HepG2 (cell line): ENCODE data around the gene TNFSF13. TPM values are rescaled to one million over a fixed set of nuclear protein-coding genes. Genes with fewer than 3 reads are reported as not detected.

Source experiments
- HCFC1 ChIP-seq: fragments of 150-350 bp; IDR thresholded peaks from 2 replicates; pipeline ENCODE4 v1.6.1; 2014; ENCODE audit warnings: low read depth, low read length
- HNF4A ChIP-seq: sonication (generic); formaldehyde crosslinking; IDR thresholded peaks from 2 replicates; pipeline ENCODE4 v1.4.0; 2020; ENCODE audit warnings: missing genetic modification reagents
- IKZF4 ChIP-seq: sonication (generic); formaldehyde crosslinking; IDR thresholded peaks from 2 replicates; pipeline ENCODE4 v1.5.1; 2020; ENCODE audit warnings: borderline replicate concordance, mild to moderate bottlenecking, low read depth, missing genetic modification reagents; ENCODE audit errors: not compliant biosample characterization
- JDP2 ChIP-seq: sonication (generic); formaldehyde crosslinking; IDR thresholded peaks from 2 replicates; pipeline ENCODE4 v1.8.1; 2022; ENCODE audit warnings: missing genetic modification reagents, borderline replicate concordance
- KMT2A ChIP-seq: sonication (generic); formaldehyde crosslinking; IDR thresholded peaks from 2 replicates; pipeline ENCODE4 v1.4.0; 2020; ENCODE audit warnings: missing genetic modification reagents
- NRL ChIP-seq: sonication (generic); formaldehyde crosslinking; IDR thresholded peaks from 2 replicates; pipeline ENCODE4 v1.5.0; 2020; ENCODE audit warnings: missing genetic modification reagents, mild to moderate bottlenecking, moderate library complexity, borderline replicate concordance
- PHF20 ChIP-seq: sonication (generic); formaldehyde crosslinking; IDR thresholded peaks from 2 replicates; pipeline ENCODE4 v1.5.0; 2020; ENCODE audit warnings: mild to moderate bottlenecking, missing genetic modification reagents
- RXRA ChIP-seq: sonication (generic); formaldehyde crosslinking; IDR thresholded peaks from 2 replicates; pipeline ENCODE4 v1.5.1; 2020; ENCODE audit warnings: missing genetic modification reagents
- SCMH1 ChIP-seq: sonication (generic); formaldehyde crosslinking; IDR thresholded peaks from 2 replicates; pipeline ENCODE4 v1.9.0; 2021; ENCODE audit warnings: missing genetic modification reagents, mild to moderate bottlenecking, borderline replicate concordance
- SMYD3 ChIP-seq: sonication (generic); formaldehyde crosslinking; IDR thresholded peaks from 2 replicates; pipeline ENCODE4 v1.8.1; 2023; ENCODE audit warnings: mild to moderate bottlenecking, missing genetic modification reagents
- ZNF556 ChIP-seq: sonication (generic); formaldehyde crosslinking; IDR thresholded peaks from 2 replicates; pipeline ENCODE4 v1.4.0; 2020; ENCODE audit warnings: mild to moderate bottlenecking, missing genetic modification reagents, borderline replicate concordance
- ZNF558 ChIP-seq: sonication (generic); formaldehyde crosslinking; IDR thresholded peaks from 2 replicates; pipeline ENCODE4 v1.9.0; 2022; ENCODE audit warnings: mild to moderate bottlenecking, missing genetic modification reagents, borderline replicate concordance
- polyA plus RNA-seq, 8 experiments: library from polyadenylated mRNA; depleted of rRNA in 3 of 8; stranded (reverse) in 7 of 8; unstranded in 1 of 8; fragments of >200 nt; fragmentation: Illumina TruSeq in 4 of 8; extraction: Trizol in 4 of 8; gene quantifications; 2 replicates each; pipeline versions ENCODE4 v1.2.1 to v1.2.3, GENCODE V29; 2011 to 2016; ENCODE audit warnings: low read depth in 4 of 8, missing spikeins in 1 of 8, mixed read lengths in 1 of 8; ENCODE audit not compliant: insufficient read depth in 1 of 8
- total RNA-seq, 5 experiments: library from RNA; depleted of rRNA; stranded (reverse); fragments of >200 nt; fragmentation: Illumina TruSeq; extraction: Trizol; gene quantifications; 2 replicates each; pipeline ENCODE4 v1.2.3, GENCODE V29; 2016; ENCODE audit warnings: low read depth in 1 of 5
- TF ChIP-seq, protein P1 (sequence below): sonication (generic); formaldehyde crosslinking; IDR thresholded peaks from 2 replicates; pipeline ENCODE4 v1.4.0; 2020; ENCODE audit warnings: missing genetic modification reagents
- TF ChIP-seq, protein P2 (sequence below): IDR thresholded peaks from 2 replicates; pipeline ENCODE4 v1.6.1; 2016; ENCODE audit warnings: low read depth
- TF ChIP-seq, protein P3 (sequence below): sonication (generic); formaldehyde crosslinking; IDR thresholded peaks from 2 replicates; pipeline ENCODE4 v1.4.0; 2020; ENCODE audit warnings: mild to moderate bottlenecking, missing genetic modification reagents
- TF ChIP-seq, protein P4 (sequence below): fragments of 450-650 bp; IDR thresholded peaks from 2 replicates; pipeline ENCODE4 v1.6.1; 2016
- TF ChIP-seq, protein P5 (sequence below): sonication (generic); formaldehyde crosslinking; IDR thresholded peaks from 2 replicates; pipeline ENCODE4 v1.4.0; 2020; ENCODE audit warnings: missing genetic modification reagents
- TF ChIP-seq, protein P6 (sequence below): IDR thresholded peaks from 2 replicates; pipeline ENCODE4 v1.6.1; 2016; ENCODE audit warnings: missing compliant biosample characterization, missing genetic modification reagents, borderline replicate concordance
- TF ChIP-seq, protein P7 (sequence below): sonication (generic); formaldehyde crosslinking; conservative IDR thresholded peaks from 2 replicates; pipeline ENCODE4 v1.4.0; 2020; ENCODE audit warnings: missing genetic modification reagents

The TNFSF13 gene
- total and polyA plus RNA-seq, 2 of the 13 experiments (the other 11 are each of a cell fraction or from before 2014, with no cell fraction given): 2.5 to 3.3 TPM

DNA sequence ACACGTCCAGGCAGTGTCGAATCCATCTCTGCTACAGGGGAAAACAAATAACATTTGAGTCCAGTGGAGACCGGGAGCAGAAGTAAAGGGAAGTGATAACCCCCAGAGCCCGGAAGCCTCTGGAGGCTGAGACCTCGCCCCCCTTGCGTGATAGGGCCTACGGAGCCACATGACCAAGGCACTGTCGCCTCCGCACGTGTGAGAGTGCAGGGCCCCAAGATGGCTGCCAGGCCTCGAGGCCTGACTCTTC lies 13.7 kb downstream of the TNFSF13 start (continued):
- TF ChIP-seq PHF20 (CRISPR knock-in tag) (peak; percentile 94), SCMH1 (no peak), ZNF556 (CRISPR knock-in tag) (no peak), RXRA (CRISPR knock-in tag) (no peak), HCFC1 (peak; percentile 41; the same call in 1 of the 2 replicates), JDP2 (CRISPR knock-in tag) (no peak), IKZF4 (CRISPR knock-in tag) (peak; percentile 49), NRL (CRISPR knock-in tag) (0 out of 2 replicates have a peak, but pooled peaks have one; percentile 80), ZNF558 (CRISPR knock-in tag) (peak; percentile 86), HNF4A (CRISPR knock-in tag) (no peak), KMT2A (CRISPR knock-in tag) (0 out of 2 replicates have a peak, but pooled peaks have one; percentile 60), SMYD3 (CRISPR knock-in tag) (peak; percentile 72; the same call in 1 of the 2 replicates)
- TF ChIP-seq, protein P1, sequence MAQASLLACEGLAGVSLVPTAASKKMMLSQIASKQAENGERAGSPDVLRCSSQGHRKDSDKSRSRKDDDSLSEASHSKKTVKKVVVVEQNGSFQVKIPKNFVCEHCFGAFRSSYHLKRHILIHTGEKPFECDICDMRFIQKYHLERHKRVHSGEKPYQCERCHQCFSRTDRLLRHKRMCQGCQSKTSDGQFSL (CRISPR knock-in tag): no peak
- TF ChIP-seq, protein P2, sequence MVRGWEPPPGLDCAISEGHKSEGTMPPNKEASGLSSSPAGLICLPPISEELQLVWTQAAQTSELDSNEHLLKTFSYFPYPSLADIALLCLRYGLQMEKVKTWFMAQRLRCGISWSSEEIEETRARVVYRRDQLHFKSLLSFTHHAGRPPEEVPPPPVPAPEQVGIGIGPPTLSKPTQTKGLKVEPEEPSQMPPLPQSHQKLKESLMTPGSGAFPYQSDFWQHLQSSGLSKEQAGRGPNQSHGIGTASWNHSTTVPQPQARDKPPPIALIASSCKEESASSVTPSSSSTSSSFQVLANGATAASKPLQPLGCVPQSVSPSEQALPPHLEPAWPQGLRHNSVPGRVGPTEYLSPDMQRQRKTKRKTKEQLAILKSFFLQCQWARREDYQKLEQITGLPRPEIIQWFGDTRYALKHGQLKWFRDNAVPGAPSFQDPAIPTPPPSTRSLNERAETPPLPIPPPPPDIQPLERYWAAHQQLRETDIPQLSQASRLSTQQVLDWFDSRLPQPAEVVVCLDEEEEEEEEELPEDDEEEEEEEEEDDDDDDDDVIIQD (CRISPR knock-in tag): no peak
- TF ChIP-seq, protein P3, sequence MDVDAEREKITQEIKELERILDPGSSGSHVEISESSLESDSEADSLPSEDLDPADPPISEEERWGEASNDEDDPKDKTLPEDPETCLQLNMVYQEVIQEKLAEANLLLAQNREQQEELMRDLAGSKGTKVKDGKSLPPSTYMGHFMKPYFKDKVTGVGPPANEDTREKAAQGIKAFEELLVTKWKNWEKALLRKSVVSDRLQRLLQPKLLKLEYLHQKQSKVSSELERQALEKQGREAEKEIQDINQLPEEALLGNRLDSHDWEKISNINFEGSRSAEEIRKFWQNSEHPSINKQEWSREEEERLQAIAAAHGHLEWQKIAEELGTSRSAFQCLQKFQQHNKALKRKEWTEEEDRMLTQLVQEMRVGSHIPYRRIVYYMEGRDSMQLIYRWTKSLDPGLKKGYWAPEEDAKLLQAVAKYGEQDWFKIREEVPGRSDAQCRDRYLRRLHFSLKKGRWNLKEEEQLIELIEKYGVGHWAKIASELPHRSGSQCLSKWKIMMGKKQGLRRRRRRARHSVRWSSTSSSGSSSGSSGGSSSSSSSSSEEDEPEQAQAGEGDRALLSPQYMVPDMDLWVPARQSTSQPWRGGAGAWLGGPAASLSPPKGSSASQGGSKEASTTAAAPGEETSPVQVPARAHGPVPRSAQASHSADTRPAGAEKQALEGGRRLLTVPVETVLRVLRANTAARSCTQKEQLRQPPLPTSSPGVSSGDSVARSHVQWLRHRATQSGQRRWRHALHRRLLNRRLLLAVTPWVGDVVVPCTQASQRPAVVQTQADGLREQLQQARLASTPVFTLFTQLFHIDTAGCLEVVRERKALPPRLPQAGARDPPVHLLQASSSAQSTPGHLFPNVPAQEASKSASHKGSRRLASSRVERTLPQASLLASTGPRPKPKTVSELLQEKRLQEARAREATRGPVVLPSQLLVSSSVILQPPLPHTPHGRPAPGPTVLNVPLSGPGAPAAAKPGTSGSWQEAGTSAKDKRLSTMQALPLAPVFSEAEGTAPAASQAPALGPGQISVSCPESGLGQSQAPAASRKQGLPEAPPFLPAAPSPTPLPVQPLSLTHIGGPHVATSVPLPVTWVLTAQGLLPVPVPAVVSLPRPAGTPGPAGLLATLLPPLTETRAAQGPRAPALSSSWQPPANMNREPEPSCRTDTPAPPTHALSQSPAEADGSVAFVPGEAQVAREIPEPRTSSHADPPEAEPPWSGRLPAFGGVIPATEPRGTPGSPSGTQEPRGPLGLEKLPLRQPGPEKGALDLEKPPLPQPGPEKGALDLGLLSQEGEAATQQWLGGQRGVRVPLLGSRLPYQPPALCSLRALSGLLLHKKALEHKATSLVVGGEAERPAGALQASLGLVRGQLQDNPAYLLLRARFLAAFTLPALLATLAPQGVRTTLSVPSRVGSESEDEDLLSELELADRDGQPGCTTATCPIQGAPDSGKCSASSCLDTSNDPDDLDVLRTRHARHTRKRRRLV: no peak
- TF ChIP-seq, protein P4, sequence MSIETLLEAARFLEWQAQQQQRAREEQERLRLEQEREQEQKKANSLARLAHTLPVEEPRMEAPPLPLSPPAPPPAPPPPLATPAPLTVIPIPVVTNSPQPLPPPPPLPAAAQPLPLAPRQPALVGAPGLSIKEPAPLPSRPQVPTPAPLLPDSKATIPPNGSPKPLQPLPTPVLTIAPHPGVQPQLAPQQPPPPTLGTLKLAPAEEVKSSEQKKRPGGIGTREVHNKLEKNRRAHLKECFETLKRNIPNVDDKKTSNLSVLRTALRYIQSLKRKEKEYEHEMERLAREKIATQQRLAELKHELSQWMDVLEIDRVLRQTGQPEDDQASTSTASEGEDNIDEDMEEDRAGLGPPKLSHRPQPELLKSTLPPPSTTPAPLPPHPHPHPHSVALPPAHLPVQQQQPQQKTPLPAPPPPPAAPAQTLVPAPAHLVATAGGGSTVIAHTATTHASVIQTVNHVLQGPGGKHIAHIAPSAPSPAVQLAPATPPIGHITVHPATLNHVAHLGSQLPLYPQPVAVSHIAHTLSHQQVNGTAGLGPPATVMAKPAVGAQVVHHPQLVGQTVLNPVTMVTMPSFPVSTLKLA: peak; percentile 94
- TF ChIP-seq, protein P5, sequence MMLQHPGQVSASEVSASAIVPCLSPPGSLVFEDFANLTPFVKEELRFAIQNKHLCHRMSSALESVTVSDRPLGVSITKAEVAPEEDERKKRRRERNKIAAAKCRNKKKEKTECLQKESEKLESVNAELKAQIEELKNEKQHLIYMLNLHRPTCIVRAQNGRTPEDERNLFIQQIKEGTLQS (CRISPR knock-in tag): no peak
- TF ChIP-seq, protein P6, sequence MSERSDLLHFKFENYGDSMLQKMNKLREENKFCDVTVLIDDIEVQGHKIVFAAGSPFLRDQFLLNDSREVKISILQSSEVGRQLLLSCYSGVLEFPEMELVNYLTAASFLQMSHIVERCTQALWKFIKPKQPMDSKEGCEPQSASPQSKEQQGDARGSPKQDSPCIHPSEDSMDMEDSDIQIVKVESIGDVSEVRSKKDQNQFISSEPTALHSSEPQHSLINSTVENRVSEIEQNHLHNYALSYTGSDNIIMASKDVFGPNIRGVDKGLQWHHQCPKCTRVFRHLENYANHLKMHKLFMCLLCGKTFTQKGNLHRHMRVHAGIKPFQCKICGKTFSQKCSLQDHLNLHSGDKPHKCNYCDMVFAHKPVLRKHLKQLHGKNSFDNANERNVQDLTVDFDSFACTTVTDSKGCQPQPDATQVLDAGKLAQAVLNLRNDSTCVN (CRISPR knock-in tag): peak; percentile 53; the same call in 1 of the 2 replicates
- TF ChIP-seq, protein P7, sequence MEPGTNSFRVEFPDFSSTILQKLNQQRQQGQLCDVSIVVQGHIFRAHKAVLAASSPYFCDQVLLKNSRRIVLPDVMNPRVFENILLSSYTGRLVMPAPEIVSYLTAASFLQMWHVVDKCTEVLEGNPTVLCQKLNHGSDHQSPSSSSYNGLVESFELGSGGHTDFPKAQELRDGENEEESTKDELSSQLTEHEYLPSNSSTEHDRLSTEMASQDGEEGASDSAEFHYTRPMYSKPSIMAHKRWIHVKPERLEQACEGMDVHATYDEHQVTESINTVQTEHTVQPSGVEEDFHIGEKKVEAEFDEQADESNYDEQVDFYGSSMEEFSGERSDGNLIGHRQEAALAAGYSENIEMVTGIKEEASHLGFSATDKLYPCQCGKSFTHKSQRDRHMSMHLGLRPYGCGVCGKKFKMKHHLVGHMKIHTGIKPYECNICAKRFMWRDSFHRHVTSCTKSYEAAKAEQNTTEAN (CRISPR knock-in tag): peak; percentile 59; the same call in 1 of the 2 replicates
